Dendritic cell treated with granulocyte-macrophage colony-stimulating factor and Interleukin-4, amounts not matched to agents 40 ng/mL and 50 ng/mL, for 4 days (primary cell): ENCODE data around the gene DERA.
"Not testable (repeated sequence)": the region's sequence is repeated elsewhere in the genome, so short reads cannot be mapped to it uniquely, and the experiment has no call there.

Source experiments
- H3K27ac Mint-ChIP-seq: one replicate; pipeline ENCODE4 v1.8.0; 2022; ENCODE audit warnings: mild to moderate bottlenecking, mixed read lengths
- H3K27me3 Mint-ChIP-seq: one replicate; pipeline ENCODE4 v1.8.0; 2022; ENCODE audit warnings: mild to moderate bottlenecking, mixed read lengths
- H3K36me3 Mint-ChIP-seq: one replicate; pipeline ENCODE4 v1.8.0; 2022; ENCODE audit warnings: low read depth, mixed read lengths
- H3K4me1 Mint-ChIP-seq: one replicate; pipeline ENCODE4 v1.8.0; 2022; ENCODE audit warnings: low read depth, mixed read lengths
- H3K4me3 Mint-ChIP-seq: one replicate; pipeline ENCODE4 v1.8.0; 2022; ENCODE audit warnings: mild to moderate bottlenecking, moderate library complexity, mixed read lengths
- H3K9me3 Mint-ChIP-seq: one replicate; pipeline ENCODE4 v1.8.0; 2022; ENCODE audit warnings: mixed read lengths
- intact Hi-C: fragments of 100-400 bp; cut with micrococcal nuclease; formaldehyde crosslinking; loops from one replicate; pipeline ENCODE4 v1.15.0; 2022

DERA gene

DNA sequence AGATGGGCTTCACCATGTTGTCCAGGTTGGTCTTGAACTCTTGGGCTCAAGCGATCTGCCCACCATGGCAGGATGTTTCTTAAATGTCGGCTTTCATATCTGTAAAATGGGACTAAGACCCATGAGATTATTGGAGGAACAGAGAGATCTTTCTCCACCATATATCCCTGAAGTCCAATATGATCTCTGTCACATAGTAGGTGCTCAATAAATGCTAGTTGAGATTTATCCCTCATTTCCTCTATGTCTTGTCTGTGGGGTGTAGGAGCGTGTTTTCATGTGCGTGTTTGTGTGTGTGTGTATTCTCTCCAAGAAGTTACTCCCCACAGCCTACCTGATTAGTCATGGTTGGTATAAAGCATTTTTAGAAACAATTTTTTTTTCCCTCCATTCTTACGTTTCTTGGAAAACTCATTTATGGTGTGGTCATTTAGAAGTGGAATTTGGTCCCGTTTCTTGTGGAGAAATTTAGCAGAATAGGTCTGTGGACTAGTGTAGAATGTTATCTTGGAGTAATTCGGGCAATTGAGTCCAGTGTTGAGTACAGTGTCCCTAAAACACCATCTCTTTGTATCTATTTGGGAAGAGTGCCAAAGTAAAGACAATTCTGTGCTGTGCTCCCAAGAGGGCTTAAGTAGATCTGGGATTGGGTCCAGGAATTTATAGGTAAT lies 24.6 kb upstream of the DERA start:
- Mint-ChIP-seq H3K9me3 (no peaks in the 10 kb centered on the region), H3K4me1 (peaks cover 25% of the 10 kb centered on the region), H3K36me3 (peaks cover 88% of the 10 kb centered on the region), H3K4me3 (no peak overlapping the region), H3K27me3 (no peaks in the 10 kb centered on the region), H3K27ac (no peak overlapping the region)
- intact Hi-C loops = no loop called here

DNA sequence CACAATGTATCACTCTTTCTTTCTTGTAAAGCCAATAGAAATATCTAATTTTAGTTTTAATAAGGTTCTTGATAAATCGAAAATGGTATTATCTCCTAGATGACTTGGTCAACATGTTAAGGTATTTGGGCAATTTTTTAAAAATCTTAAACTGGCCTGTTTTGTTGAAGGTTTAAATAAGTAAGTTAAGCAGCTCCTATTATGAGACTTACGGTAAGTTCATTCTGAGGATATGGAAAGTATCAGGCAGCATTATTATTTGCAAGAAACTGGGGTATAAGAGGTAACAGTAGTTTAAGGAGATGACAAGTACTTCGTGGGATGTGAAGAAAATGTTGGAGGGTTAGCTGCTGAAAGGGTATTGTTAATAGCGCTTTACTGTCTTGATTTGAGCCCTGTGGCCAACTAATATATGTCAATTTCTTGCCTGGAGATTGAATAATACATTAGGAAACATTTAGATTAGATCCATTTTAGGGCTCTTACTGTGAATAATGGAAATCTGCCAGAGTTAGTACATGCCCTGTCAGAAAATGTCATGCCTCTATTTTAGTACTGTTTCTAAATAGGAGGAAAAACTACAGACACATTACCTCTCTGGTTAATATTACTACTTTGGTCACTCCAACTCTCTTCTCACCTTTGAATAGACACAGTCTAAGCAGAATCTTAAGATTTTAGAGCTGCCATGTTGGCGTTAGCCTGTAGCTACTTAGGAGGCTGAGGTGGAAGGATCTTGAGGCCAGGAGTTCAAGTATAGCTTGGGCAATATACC lies 23.9 kb upstream of the DERA start:
- H3K27ac Mint-ChIP-seq = no peak overlapping the region
- no peaks in the 10 kb centered on the region for H3K9me3 Mint-ChIP-seq
- intact Hi-C loops = no loop called here
- peaks cover 21% of the 10 kb centered on the region for H3K4me1 Mint-ChIP-seq
- peaks cover 88% of the 10 kb centered on the region for H3K36me3 Mint-ChIP-seq
- no peaks in the 10 kb centered on the region for H3K27me3 Mint-ChIP-seq
- no peak overlapping the region for H3K4me3 Mint-ChIP-seq

DNA sequence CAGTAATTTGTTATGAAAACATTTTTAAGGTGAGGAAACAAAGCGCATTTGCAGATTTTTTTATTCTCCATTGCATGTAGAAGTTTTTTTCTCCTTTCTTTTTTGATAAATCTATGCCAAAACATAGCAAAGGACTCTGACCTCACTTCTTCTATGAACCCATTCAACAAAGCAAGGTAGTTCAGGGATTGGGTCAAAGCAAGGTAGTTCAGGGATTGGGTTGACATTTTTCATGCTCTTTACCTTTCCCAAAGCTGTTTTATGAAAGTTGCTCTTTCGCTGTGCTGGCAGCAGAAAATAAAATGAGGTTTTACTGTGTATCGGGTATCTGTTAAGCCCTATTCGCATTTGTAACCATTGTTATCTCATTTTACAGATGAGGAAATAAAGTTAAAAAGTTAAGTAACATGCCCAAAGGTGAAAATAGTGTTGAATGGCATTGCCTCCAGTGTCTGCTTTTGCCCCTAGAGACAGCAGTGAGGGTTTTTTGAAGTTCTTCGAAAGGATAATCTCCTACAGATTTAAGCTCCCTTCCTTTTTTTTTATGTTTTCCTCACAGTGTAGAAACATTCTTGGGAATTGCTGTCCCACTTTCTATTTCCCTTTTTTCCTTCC lies 18.4 kb upstream of the DERA start:
- no peaks in the 10 kb centered on the region for H3K9me3 Mint-ChIP-seq

DNA sequence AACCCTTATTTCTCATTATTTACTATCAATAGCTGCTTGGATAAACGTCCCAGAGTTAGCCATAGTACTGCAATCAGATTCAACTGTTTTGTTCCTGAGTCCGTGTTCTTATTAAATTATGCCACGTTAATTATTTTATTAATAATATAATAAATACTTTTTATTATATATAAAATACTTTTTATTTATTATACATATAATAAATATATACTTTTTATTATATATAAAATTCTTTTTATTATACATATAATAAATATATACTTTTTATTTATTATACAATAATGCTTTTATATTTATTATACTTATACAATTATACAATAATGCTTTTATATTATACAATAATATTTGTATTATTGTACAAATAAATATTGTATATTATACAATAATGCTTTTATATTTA lies 17.9 kb upstream of the DERA start:
- intact Hi-C loops = no loop called here
- no peaks in the 10 kb centered on the region for H3K27me3 Mint-ChIP-seq
- no peaks in the 10 kb centered on the region for H3K9me3 Mint-ChIP-seq
- H3K27ac Mint-ChIP-seq = no peak overlapping the region
- peaks cover 7% of the 10 kb centered on the region for H3K4me1 Mint-ChIP-seq
- no peak overlapping the region for H3K4me3 Mint-ChIP-seq
- H3K36me3 Mint-ChIP-seq = peaks cover 69% of the 10 kb centered on the region

More for the DNA sequence above, 18.4 kb upstream of the DERA start:
- Mint-ChIP-seq H3K36me3 (peaks cover 70% of the 10 kb centered on the region), H3K27me3 (no peaks in the 10 kb centered on the region), H3K4me1 (peaks cover 12% of the 10 kb centered on the region), H3K4me3 (no peak overlapping the region), H3K27ac (no peak overlapping the region)
- intact Hi-C loops = no loop called here

DNA sequence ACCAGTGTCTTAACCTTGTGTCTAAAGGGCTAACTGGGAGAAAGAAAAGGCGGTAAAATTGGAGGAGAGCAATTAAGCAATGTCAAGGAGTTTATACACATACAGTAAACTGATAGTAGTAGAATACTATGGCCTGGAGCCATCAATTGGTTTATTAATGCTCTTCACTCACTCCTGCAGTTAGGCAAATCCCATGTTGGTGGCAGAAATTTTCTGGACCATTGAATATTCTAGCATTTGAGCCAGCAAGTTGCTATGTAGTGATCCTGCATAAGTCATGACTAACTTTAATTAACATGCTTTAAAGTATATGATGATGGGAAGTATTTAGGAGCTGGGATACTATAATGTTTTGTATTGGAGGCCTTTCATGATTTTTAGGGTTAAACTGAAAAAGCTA lies 14.3 kb upstream of the DERA start:
- Mint-ChIP-seq H3K27ac (no peak overlapping the region), H3K36me3 (peaks cover 66% of the 10 kb centered on the region), H3K4me1 (peaks cover 5% of the 10 kb centered on the region), H3K9me3 (no peaks in the 10 kb centered on the region), H3K4me3 (no peak overlapping the region), H3K27me3 (no peaks in the 10 kb centered on the region)
- intact Hi-C loops = no loop called here

DNA sequence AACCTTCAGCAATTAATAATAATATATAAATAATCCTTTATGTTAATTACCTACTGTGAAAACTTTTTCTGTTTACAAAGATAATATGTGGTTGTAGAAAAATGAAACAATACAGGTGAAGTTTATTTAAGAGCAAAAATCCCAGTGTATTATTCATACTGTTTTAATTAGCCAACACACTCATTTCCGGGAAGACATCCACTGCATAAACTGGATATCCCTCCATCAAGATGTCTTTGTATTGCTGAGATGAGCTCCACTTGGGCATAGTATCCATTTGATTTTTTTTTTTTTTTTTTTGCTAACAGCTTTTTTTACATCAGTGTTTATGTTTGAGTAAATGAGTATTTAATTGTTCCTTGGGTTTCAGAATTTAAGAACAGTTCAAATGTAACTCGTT lies 13.7 kb upstream of the DERA start:
- intact Hi-C loops = no loop called here
- Mint-ChIP-seq H3K9me3 (no peaks in the 10 kb centered on the region), H3K27ac (no peak overlapping the region), H3K4me3 (no peak overlapping the region), H3K4me1 (peaks cover 5% of the 10 kb centered on the region), H3K36me3 (peaks cover 70% of the 10 kb centered on the region), H3K27me3 (no peaks in the 10 kb centered on the region)

DNA sequence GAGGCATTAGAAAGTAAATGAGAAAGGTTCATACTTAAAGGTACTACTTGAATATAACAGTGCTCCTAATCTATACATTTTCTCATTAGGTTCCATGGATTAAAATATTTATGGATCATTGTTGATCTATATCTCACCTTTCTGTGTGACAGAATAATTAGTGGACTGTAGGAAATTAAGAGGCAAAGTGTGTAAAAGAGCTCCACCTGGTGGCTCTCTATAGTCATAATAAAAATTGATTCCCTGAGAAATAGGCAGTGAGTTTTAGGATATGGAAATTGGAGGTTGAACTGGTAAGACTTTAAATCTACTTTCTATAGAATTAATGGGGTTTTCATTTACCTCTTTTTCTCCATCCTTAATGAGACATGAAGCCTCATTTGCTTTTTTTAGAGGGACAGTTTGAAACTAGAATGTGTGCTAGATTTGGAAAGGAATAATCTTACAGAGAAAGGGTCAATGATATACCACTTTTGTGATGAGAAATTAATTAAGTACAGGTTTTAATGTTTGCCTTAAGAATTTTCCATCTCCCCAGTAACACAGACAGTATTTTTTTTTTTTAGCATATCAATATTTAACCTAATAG lies 11.8 kb upstream of the DERA start:
- Mint-ChIP-seq H3K36me3 (peaks cover 66% of the 10 kb centered on the region), H3K4me3 (no peak overlapping the region), H3K27me3 (no peaks in the 10 kb centered on the region), H3K27ac (no peak overlapping the region), H3K4me1 (no peaks in the 10 kb centered on the region), H3K9me3 (no peaks in the 10 kb centered on the region)
- intact Hi-C loops = loop anchor here (1.0 kb wide), 1 partner anchor 43 kb away; no protein-coding TSS in a partner anchor

DNA sequence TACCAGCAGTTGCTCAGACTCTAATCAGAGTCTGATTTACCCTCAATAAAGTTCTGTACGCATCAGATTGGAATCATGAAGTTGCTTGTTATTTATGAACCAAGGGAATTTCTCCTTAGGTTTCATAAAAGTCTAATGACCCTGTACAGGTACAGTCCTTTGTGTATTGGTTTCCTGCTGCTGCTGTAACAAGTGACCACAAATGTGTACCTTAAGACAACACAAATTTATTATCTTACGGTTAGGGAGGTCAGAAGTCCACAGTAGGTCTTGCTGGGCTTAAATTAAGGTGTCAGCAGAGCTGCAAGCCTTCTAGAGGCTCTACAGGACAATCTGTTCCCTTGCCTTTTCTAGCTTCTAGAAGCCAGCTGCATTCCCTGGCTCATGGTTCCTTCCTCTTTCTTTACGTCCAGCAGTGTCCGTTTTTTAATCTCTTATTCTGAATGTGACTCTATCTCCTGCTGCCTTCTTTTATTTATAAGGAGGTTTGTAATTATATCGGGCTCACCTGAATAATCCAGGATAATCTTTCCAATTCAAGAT lies 6.7 kb upstream of the DERA start:
- H3K27me3 Mint-ChIP-seq = no peaks in the 10 kb centered on the region
- intact Hi-C loops = no loop called here

DNA sequence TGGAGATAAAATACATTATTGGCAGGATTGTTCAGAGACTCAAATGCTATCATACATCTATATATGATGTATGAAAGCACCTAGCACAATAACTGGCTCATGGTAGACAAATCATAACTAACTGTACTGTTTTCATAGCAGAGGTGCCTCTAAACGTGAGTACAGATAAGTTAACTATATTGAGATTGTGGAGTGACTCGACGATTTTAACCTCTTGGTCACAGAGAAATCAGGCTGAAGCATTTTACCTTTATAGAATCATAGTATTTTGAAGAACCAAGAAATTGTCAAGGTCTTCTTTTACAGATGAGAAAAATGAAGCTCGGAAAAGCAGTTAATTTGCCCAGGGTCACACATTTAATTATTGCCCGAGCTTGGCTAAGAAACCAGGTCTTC lies 666 bp upstream of the DERA start:
- H3K27me3 Mint-ChIP-seq = no peaks in the 10 kb centered on the region
- intact Hi-C loops = no loop called here
- H3K9me3 Mint-ChIP-seq = no peaks in the 10 kb centered on the region
- no peak overlapping the region for H3K4me3 Mint-ChIP-seq
- peak overlapping the region; percentile 92 for H3K27ac Mint-ChIP-seq
- peaks cover 13% of the 10 kb centered on the region for H3K4me1 Mint-ChIP-seq
- no peaks in the 10 kb centered on the region for H3K36me3 Mint-ChIP-seq

More for the DNA sequence above, 6.7 kb upstream of the DERA start:
- peaks cover 5% of the 10 kb centered on the region for H3K4me1 Mint-ChIP-seq
- no peak overlapping the region for H3K27ac Mint-ChIP-seq
- H3K36me3 Mint-ChIP-seq = peaks cover 37% of the 10 kb centered on the region
- no peak overlapping the region for H3K4me3 Mint-ChIP-seq
- no peaks in the 10 kb centered on the region for H3K9me3 Mint-ChIP-seq

DNA sequence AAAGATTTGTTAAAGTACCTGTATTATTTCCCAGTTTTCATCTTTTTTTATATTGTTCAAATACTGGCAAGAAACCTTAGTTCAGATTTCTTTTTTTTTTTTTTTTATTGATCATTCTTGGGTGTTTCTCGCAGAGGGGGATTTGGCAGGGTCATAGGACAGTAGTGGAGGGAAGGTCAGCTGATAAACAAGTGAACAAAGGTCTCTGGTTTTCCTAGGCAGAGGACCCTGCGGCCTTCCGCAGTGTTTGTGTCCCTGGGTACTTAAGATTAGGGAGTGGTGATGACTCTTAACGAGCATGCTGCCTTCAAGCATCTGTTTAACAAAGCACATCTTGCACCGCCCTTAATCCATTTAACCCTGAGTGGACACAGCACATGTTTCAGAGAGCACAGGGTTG lies 799 bp downstream of the DERA start:
- H3K27me3 Mint-ChIP-seq, H3K36me3 Mint-ChIP-seq, H3K9me3 Mint-ChIP-seq: not testable (repeated sequence)
- H3K27ac Mint-ChIP-seq = peak overlapping the region; percentile 92
- H3K4me1 Mint-ChIP-seq = peaks cover 13% of the 10 kb centered on the region
- intact Hi-C loops = loop anchor here (1.0 kb wide), 1 partner anchor 30 kb away; the partner anchor contains the start of gene STRAP
- H3K4me3 Mint-ChIP-seq = peak overlapping the region; percentile 84

DNA sequence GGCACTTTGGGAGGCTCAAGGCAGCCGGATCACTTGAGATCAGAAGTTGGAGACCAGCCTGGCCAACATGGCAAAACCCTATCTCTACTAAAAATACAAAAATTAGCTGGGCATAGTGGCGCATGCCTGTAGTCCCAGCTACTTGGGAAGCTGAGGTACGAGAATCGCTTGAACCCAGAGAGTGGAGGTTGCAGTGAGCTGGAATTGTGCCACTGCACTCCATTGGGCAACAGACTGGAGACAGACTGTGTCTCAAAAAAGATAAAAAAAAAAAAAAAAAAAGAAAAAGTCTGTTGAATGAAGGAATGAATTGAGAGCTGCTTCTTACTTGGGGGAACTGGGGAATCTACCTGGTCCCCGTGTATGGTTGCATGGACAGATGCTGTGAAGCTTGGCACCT lies 3.0 kb downstream of the DERA start:
- Mint-ChIP-seq H3K36me3 (peaks cover 12% of the 10 kb centered on the region), H3K4me1 (peaks cover 13% of the 10 kb centered on the region)
- H3K9me3 Mint-ChIP-seq, H3K27me3 Mint-ChIP-seq, intact Hi-C loops, H3K4me3 Mint-ChIP-seq, H3K27ac Mint-ChIP-seq: not testable (repeated sequence)

DNA sequence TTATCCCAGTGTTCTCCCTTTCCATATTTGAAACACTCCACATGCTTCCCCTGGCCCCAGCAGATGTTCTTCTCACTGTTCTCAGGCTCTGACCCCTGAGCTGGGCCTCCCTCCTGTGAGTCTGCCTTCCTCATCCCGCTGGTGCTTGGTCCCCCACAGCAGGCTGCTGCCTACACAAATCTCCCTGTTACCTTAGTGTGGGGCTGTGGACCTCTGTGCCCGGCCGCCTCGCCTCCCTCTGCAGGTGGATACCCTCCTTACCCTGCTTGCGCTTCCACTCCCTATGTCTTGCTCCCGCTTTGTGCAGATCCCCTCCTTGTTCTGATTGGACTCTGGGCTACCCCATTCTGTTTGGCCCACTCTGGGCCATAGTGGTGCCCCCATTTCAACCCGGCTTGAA lies 6.9 kb downstream of the DERA start:
- intact Hi-C loops = no loop called here
- Mint-ChIP-seq H3K4me3 (no peak overlapping the region), H3K9me3 (no peaks in the 10 kb centered on the region), H3K27ac (no peak overlapping the region), H3K27me3 (no peaks in the 10 kb centered on the region), H3K36me3 (peaks cover 18% of the 10 kb centered on the region), H3K4me1 (peaks cover 7% of the 10 kb centered on the region)

DNA sequence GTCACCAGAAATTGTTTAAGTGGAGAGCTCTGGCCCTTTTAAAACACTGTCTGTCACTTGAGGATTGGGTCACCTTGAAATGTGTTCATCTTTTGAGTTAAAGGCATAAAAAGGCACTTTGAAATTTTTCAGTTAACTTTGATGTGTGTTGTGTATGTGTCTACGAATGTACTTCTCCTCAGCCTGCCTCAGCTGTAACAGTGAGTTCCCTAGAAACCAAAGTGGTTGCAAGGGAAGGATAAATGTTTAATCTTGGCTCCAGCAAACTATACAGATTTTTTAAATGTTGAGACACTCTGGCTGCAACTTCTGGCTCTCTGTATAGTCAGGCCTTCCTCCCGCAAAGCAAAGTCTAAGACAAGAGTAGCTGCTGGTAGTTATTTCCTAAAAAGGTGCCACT lies 8.3 kb downstream of the DERA start:
- peaks cover 7% of the 10 kb centered on the region for H3K4me1 Mint-ChIP-seq
- intact Hi-C loops = no loop called here
- H3K27me3 Mint-ChIP-seq = no peaks in the 10 kb centered on the region
- no peaks in the 10 kb centered on the region for H3K9me3 Mint-ChIP-seq
- peaks cover 18% of the 10 kb centered on the region for H3K36me3 Mint-ChIP-seq
- H3K4me3 Mint-ChIP-seq = no peak overlapping the region
- H3K27ac Mint-ChIP-seq = no peak overlapping the region

DNA sequence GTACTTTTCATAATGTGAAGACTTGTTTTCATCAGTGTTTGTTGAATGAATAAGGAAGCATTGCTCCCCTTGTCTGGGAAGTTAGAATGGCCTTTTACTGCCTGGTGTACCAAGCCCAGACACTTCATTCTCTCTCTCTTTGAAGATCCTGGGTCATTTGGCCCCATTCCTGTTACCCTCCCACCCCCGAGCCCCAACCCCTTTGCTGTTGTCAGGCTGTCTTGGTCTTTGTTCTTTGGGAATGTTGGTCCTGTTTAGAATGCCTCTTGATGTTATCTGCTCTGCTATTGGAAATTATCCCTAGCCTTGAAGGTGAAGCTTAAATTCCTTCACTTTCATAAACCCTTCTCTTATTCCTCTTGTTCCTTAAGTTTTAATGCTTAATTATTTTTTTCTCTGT lies 13.8 kb downstream of the DERA start:
- Mint-ChIP-seq H3K4me1 (peaks cover 1% of the 10 kb centered on the region), H3K36me3 (peaks cover 11% of the 10 kb centered on the region), H3K27ac (no peak overlapping the region), H3K27me3 (no peaks in the 10 kb centered on the region), H3K4me3 (no peak overlapping the region), H3K9me3 (no peaks in the 10 kb centered on the region)
- intact Hi-C loops = no loop called here
